K562 (cell line): ENCODE data around the gene TP53BP1. TPM values are rescaled to one million over a fixed set of nuclear protein-coding genes. Genes with fewer than 3 reads are reported as not detected.
A peak's percentile ranks its signal among the peaks of the same experiment; 100 is the strongest.

Experiments used
- ARID1B ChIP-seq: fragments of 450-650 bp; IDR thresholded peaks from 2 replicates; pipeline ENCODE4 v1.6.1; 2016; ENCODE audit warnings: antibody characterized with exemption, mild to moderate bottlenecking, inconsistent platforms
- ATF1 ChIP-seq, 2 experiments: fragments of 450-650 bp in 1 of 2; IDR thresholded peaks; 2 replicates each; pipeline ENCODE4 v1.6.1; 2016; ENCODE audit warnings: missing compliant biosample characterization in 1 of 2, missing genetic modification characterization in 1 of 2
- CBX8 ChIP-seq: fragments of 200-600 bp; sonication (generic); IDR thresholded peaks from 2 replicates; pipeline ENCODE4 v1.6.1; 2012; ENCODE audit warnings: borderline replicate concordance, mixed run types, low read depth, mild to moderate bottlenecking, moderate library complexity, mixed read lengths, low read length, control low read depth, inconsistent platforms; ENCODE audit not compliant: poor library complexity, severe bottlenecking; ENCODE audit errors: extremely low read depth
- CEBPB ChIP-seq: fragments of 450-650 bp; IDR thresholded peaks from 2 replicates; pipeline ENCODE4 v1.6.1; 2016; ENCODE audit warnings: missing genetic modification characterization, missing compliant biosample characterization
- ETS2 ChIP-seq: IDR thresholded peaks from 2 replicates; pipeline ENCODE4 v1.6.1; 2016; ENCODE audit warnings: borderline replicate concordance, missing genetic modification characterization, mild to moderate bottlenecking, moderate library complexity, missing compliant biosample characterization; ENCODE audit not compliant: poor library complexity, severe bottlenecking
- FOXM1 ChIP-seq, 2 experiments: fragments of 450-650 bp in 1 of 2; sonication (generic) in 1 of 2; formaldehyde crosslinking in 1 of 2; IDR thresholded peaks; 2 replicates each; pipeline versions ENCODE4 v1.6.1 to v1.9.0; 2017 to 2022; ENCODE audit warnings: low read depth in 2 of 2, mild to moderate bottlenecking in 2 of 2, missing genetic modification reagents in 1 of 2, moderate library complexity in 1 of 2
- HCFC1 ChIP-seq: IDR thresholded peaks from 2 replicates; pipeline ENCODE4 v1.6.1; 2012; ENCODE audit warnings: low read depth, low read length, improper control_type of control experiment
- HDAC1 ChIP-seq, 2 experiments: fragments of 450-650 bp; IDR thresholded peaks; 2 replicates each; pipeline ENCODE4 v1.6.1; 2016 to 2017; ENCODE audit warnings: inconsistent platforms in 1 of 2, mild to moderate bottlenecking in 1 of 2, moderate library complexity in 1 of 2
- HMG20A ChIP-seq: fragments of 450-650 bp; formaldehyde crosslinking; conservative IDR thresholded peaks from 2 replicates; pipeline ENCODE4 v1.4.0; 2020; ENCODE audit warnings: mild to moderate bottlenecking, mixed read lengths
- NCOR1 ChIP-seq: fragments of 450-650 bp; IDR thresholded peaks from 2 replicates; pipeline ENCODE4 v1.6.1; 2016; ENCODE audit warnings: mild to moderate bottlenecking, moderate library complexity
- NFYB ChIP-seq: IDR thresholded peaks from 2 replicates; pipeline ENCODE4 v1.6.1; 2011; ENCODE audit warnings: mild to moderate bottlenecking, moderate library complexity; ENCODE audit not compliant: insufficient read length; ENCODE audit errors: extremely low read depth
- PCBP1 ChIP-seq: fragments of 200-400 bp; formaldehyde crosslinking; IDR thresholded peaks from 2 replicates; pipeline ENCODE4 v1.6.1; 2018; ENCODE audit warnings: mild to moderate bottlenecking, low read depth, low read length; ENCODE audit not compliant: poor library complexity, severe bottlenecking
- POU5F1 ChIP-seq: fragments of 150-350 bp; IDR thresholded peaks from 2 replicates; pipeline ENCODE4 v1.6.1; 2014; ENCODE audit warnings: borderline replicate concordance, low read length, low read depth, mild to moderate bottlenecking; ENCODE audit not compliant: partially characterized antibody
- RUNX1 ChIP-seq: sonication (generic); IDR thresholded peaks from 2 replicates; pipeline ENCODE4 v1.6.1; 2016; ENCODE audit warnings: antibody characterized with exemption, low read depth
- SNIP1 ChIP-seq: fragments of 450-650 bp; IDR thresholded peaks from 2 replicates; pipeline ENCODE4 v1.7.1; 2017; ENCODE audit warnings: low read depth, mild to moderate bottlenecking
- SRSF3 ChIP-seq: fragments of 200-400 bp; formaldehyde crosslinking; IDR thresholded peaks from 2 replicates; pipeline ENCODE4 v1.6.1; 2016; ENCODE audit warnings: mild to moderate bottlenecking, low read length, moderate library complexity; ENCODE audit not compliant: insufficient read depth
- ZBTB43 ChIP-seq: sonication (generic); formaldehyde crosslinking; IDR thresholded peaks from 2 replicates; pipeline ENCODE4 v1.8.0; 2023; ENCODE audit warnings: mild to moderate bottlenecking, missing genetic modification reagents
- ZBTB7A ChIP-seq: IDR thresholded peaks from 2 replicates; pipeline ENCODE4 v1.6.1; 2011; ENCODE audit warnings: low read depth, mild to moderate bottlenecking, low read length, moderate library complexity, borderline replicate concordance; ENCODE audit not compliant: control insufficient read depth
- ZNF175 ChIP-seq: fragments of 200-800 bp; sonication (Bioruptor generic); IDR thresholded peaks from 2 replicates; pipeline ENCODE4 v1.6.1; 2016; ENCODE audit warnings: low read depth, mild to moderate bottlenecking, missing genetic modification characterization, missing compliant biosample characterization
- ZNF507 ChIP-seq: conservative IDR thresholded peaks from 2 replicates; pipeline ENCODE4 v1.6.1; 2017; ENCODE audit warnings: missing genetic modification characterization, missing compliant biosample characterization
- polyA plus RNA-seq, 8 experiments: library from polyadenylated mRNA; depleted of rRNA in 4 of 8; stranded (reverse) in 5 of 8; unstranded in 3 of 8; fragments of >200 nt; fragmentation: Nextera tagmentation in 2 of 8; fragmentation: Illumina TruSeq in 1 of 8; extraction: Ambion mirVana in 2 of 8; extraction: Trizol in 1 of 8; gene quantifications; 2 replicates each; pipeline versions ENCODE4 v1.2.1 to v1.2.3, GENCODE V29; 2011 to 2014; ENCODE audit warnings: inconsistent platforms in 1 of 8, missing spikeins in 1 of 8
- total RNA-seq, 7 experiments: library from RNA; depleted of rRNA in 6 of 7; stranded (reverse); fragments of >200 nt in 6 of 7; fragmentation: Illumina TruSeq in 2 of 7; extraction: Trizol in 2 of 7; gene quantifications; 2 replicates each; pipeline versions ENCODE4 v1.2.1 to v1.2.3, GENCODE V29; 2011 to 2021; ENCODE audit warnings: low replicate concordance in 1 of 7
- TF ChIP-seq, protein P1 (sequence below), 2 experiments: fragments of 250-450 bp in 1 of 2; fragments of 450-650 bp in 1 of 2; sonication (Bioruptor Pico) in 1 of 2; IDR thresholded peaks; 2 replicates each; pipeline versions ENCODE4 v1.6.1 to v1.8.0; 2016 to 2021; ENCODE audit warnings: mild to moderate bottlenecking in 2 of 2, moderate library complexity in 2 of 2, missing compliant biosample characterization in 1 of 2, missing genetic modification characterization in 1 of 2
- TF ChIP-seq, protein P2 (sequence below): fragments of 250-450 bp; sonication (Bioruptor Pico); IDR thresholded peaks from 2 replicates; pipeline ENCODE4 v1.9.0; 2021; ENCODE audit warnings: mild to moderate bottlenecking, inconsistent platforms

Gene TP53BP1
- total and polyA plus RNA-seq, 9 of the 15 experiments (the other 6 are each of a cell fraction or from before 2014, with no cell fraction given) = 5.7 to 63.3 (median 30.9) TPM

- TF ChIP-seq HCFC1 (no peak), RUNX1 (no peak), POU5F1 (no peak), ZNF175 (0 out of 2 replicates have a peak, but pooled peaks have one; percentile 54), ETS2 (tag) (no peak), FOXM1 (IDR thresholded peaks at IDR 0.05; ENCODE audit: low read depth) (no peak; the same call in 1 of the 2 replicates), FOXM1 (CRISPR knock-in tag; IDR thresholded peaks at IDR 0.05; ENCODE audit: low read depth) (no peak; the same call in 1 of the 2 replicates), SRSF3 (no peak), NCOR1 (peak; percentile 64), NFYB (peak; percentile 89), HMG20A (CRISPR knock-in tag) (no peak), ZNF507 (no peak), ZBTB43 (CRISPR knock-in tag) (0 out of 2 replicates have a peak, but pooled peaks have one; percentile 49), SNIP1 (no peak), ZBTB7A (peak; percentile 97), ATF1 (CRISPR knock-in tag; IDR thresholded peaks at IDR 0.05) (no peak), ATF1 (tag; IDR thresholded peaks at IDR 0.05) (peak; percentile 49), CEBPB (tag) (no peak), CBX8 (no peak), PCBP1 (no peak), HDAC1 (IDR thresholded peaks at IDR 0.05) (peak in 1 of 2 experiments; percentile 90; a peak in 2 of 4 replicates), ARID1B (peak; percentile 63)
- TF ChIP-seq, protein P1, sequence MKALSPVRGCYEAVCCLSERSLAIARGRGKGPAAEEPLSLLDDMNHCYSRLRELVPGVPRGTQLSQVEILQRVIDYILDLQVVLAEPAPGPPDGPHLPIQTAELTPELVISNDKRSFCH (CRISPR knock-in tag; IDR thresholded peaks at IDR 0.05) = no peak
- TF ChIP-seq, protein P1 (tag; IDR thresholded peaks at IDR 0.05) = no peak
- TF ChIP-seq, protein P2, sequence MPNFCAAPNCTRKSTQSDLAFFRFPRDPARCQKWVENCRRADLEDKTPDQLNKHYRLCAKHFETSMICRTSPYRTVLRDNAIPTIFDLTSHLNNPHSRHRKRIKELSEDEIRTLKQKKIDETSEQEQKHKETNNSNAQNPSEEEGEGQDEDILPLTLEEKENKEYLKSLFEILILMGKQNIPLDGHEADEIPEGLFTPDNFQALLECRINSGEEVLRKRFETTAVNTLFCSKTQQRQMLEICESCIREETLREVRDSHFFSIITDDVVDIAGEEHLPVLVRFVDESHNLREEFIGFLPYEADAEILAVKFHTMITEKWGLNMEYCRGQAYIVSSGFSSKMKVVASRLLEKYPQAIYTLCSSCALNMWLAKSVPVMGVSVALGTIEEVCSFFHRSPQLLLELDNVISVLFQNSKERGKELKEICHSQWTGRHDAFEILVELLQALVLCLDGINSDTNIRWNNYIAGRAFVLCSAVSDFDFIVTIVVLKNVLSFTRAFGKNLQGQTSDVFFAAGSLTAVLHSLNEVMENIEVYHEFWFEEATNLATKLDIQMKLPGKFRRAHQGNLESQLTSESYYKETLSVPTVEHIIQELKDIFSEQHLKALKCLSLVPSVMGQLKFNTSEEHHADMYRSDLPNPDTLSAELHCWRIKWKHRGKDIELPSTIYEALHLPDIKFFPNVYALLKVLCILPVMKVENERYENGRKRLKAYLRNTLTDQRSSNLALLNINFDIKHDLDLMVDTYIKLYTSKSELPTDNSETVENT (CRISPR knock-in tag) = no peak
These were observed 17.4 kb upstream of the TP53BP1 start (continued) for GRCh38 chr15:43510200-43511011.
